Upper lobe of right lung (tissue), 1 donor: ENCODE results near the gene TCF7L1. TPM values are rescaled to one million over a fixed set of nuclear protein-coding genes. Genes with fewer than 3 reads are reported as not detected.

ENCODE experiments used
- ATAC-seq: fragments of 200-7000 bp; cut with Tn5 transposase; one replicate; pipeline ENCODE4 v1.9.1; 2020; ENCODE audit warnings: mild to moderate bottlenecking, moderate library complexity
- DNase-seq: peaks from one replicate; pipeline ENCODE4 v3.0.0-alpha.2; 2020
- H3K27ac ChIP-seq: fragments of 200-600 bp; one replicate; pipeline ENCODE4 v1.8.0; 2022
- H3K27me3 ChIP-seq: fragments of 200-600 bp; one replicate; pipeline ENCODE4 v1.8.0; 2022; ENCODE audit warnings: mild to moderate bottlenecking
- H3K36me3 ChIP-seq: fragments of 200-600 bp; one replicate; pipeline ENCODE4 v1.8.0; 2022
- H3K4me1 ChIP-seq: fragments of 200-600 bp; one replicate; pipeline ENCODE4 v1.8.0; 2022
- H3K4me3 ChIP-seq: fragments of 200-600 bp; one replicate; pipeline ENCODE4 v1.8.0; 2022; ENCODE audit warnings: mild to moderate bottlenecking
- H3K9me3 ChIP-seq: fragments of 200-600 bp; one replicate; pipeline ENCODE4 v1.8.0; 2022
- intact Hi-C: fragments of 100-400 bp; cut with DNase I; formaldehyde crosslinking; loops from one replicate; pipeline ENCODE4 v1.11.0; 2022
- total RNA-seq: library from RNA; stranded (reverse); fragmentation: NEBNext Ultra II Directional; extraction: Animal tissue kit (Norgen Biotek cat#: 25700); gene quantifications from one replicate; pipeline ENCODE4 v1.2.1, GENCODE V29; 2021
- TF ChIP-seq, protein P1 (sequence below): fragments of 200-600 bp; IDR thresholded peaks from one replicate; pipeline ENCODE4 v1.8.0; 2022; ENCODE audit warnings: antibody characterized with exemption
- donor health status: DM: no; HTN: yes; CAD: no; lungs with severe emphysema.

Gene TCF7L1
- total RNA-seq, 1 donor from 2014 or later: 21.1 TPM

DNA sequence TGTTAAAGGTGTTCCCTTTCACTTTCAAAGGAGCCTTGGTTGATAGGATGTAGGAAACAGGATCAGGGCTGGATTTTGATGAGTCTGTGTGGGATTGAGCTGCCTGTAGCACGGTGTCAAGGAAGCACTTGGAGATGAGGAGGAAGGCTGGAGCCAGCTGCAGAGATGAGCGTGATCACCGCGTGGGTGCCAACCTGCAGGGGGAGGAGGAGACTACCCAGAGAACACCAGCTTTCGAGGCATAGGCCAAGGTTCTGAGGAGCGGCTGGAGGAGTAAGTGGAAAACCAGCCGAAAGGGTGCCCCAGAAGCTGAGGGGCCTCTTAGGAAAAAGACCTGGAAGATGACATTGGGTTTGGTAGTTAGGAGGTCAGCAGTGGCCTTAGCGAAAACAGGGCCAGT, 130.4 kb downstream of the TCF7L1 start:
- Histone ChIP-seq H3K36me3 (no peaks in the 10 kb centered on the region), H3K4me1 (peaks cover 26% of the 10 kb centered on the region), H3K27me3 (no peaks in the 10 kb centered on the region), H3K27ac (no peak overlapping the region), H3K9me3 (no peaks in the 10 kb centered on the region), H3K4me3 (no peak overlapping the region)
- ATAC-seq (no peak), DNase-seq (no peak)
- TF ChIP-seq, protein P1, sequence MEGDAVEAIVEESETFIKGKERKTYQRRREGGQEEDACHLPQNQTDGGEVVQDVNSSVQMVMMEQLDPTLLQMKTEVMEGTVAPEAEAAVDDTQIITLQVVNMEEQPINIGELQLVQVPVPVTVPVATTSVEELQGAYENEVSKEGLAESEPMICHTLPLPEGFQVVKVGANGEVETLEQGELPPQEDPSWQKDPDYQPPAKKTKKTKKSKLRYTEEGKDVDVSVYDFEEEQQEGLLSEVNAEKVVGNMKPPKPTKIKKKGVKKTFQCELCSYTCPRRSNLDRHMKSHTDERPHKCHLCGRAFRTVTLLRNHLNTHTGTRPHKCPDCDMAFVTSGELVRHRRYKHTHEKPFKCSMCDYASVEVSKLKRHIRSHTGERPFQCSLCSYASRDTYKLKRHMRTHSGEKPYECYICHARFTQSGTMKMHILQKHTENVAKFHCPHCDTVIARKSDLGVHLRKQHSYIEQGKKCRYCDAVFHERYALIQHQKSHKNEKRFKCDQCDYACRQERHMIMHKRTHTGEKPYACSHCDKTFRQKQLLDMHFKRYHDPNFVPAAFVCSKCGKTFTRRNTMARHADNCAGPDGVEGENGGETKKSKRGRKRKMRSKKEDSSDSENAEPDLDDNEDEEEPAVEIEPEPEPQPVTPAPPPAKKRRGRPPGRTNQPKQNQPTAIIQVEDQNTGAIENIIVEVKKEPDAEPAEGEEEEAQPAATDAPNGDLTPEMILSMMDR: no peak
- intact Hi-C loops: no loop called here

GRCh38 chr2:85264471-85264870, 131.3 kb downstream of the TCF7L1 start:
- Histone ChIP-seq H3K36me3 (no peaks in the 10 kb centered on the region), H3K27me3 (no peaks in the 10 kb centered on the region), H3K9me3 (no peaks in the 10 kb centered on the region), H3K4me3 (no peak overlapping the region), H3K4me1 (peaks cover 27% of the 10 kb centered on the region), H3K27ac (no peak overlapping the region)
- no peak for DNase-seq
- intact Hi-C loops: no loop called here
- TF ChIP-seq, protein P1: no peak
- no peak for ATAC-seq

- H3K36me3 ChIP-seq: no peaks in the 10 kb centered on the region
- no peaks in the 10 kb centered on the region for H3K27me3 ChIP-seq
- H3K4me3 ChIP-seq: no peak overlapping the region
- DNase-seq (no peak), ATAC-seq (peak; percentile 9)
- peaks cover 28% of the 10 kb centered on the region for H3K4me1 ChIP-seq
- TF ChIP-seq, protein P1: no peak
- no peaks in the 10 kb centered on the region for H3K9me3 ChIP-seq
- no peak overlapping the region for H3K27ac ChIP-seq
- intact Hi-C loops: no loop called here
Observed at GRCh38 chr2:85265304-85265703, 132.1 kb downstream of the TCF7L1 start.

GRCh38 chr2:85266146-85267041, 133.2 kb downstream of the TCF7L1 start:
- Histone ChIP-seq H3K9me3 (no peaks in the 10 kb centered on the region), H3K27me3 (no peaks in the 10 kb centered on the region), H3K36me3 (no peaks in the 10 kb centered on the region), H3K4me1 (peaks cover 36% of the 10 kb centered on the region), H3K27ac (no peak overlapping the region), H3K4me3 (no peak overlapping the region)
- ATAC-seq: peak; percentile 82
- TF ChIP-seq, protein P1: peak; percentile 95
- intact Hi-C loops: no loop called here
- peak; percentile 84 for DNase-seq

- no peaks in the 10 kb centered on the region for H3K36me3 ChIP-seq
- no peak overlapping the region for H3K4me3 ChIP-seq
- peak; percentile 76 for ATAC-seq
- H3K4me1 ChIP-seq: peaks cover 35% of the 10 kb centered on the region
- TF ChIP-seq, protein P1: no peak
- H3K27ac ChIP-seq: peak overlapping the region; percentile 25
- DNase-seq: no peak
- no peaks in the 10 kb centered on the region for H3K27me3 ChIP-seq
- H3K9me3 ChIP-seq: no peaks in the 10 kb centered on the region
- intact Hi-C loops: no loop called here
Observed at GRCh38 chr2:85269959-85270358, 136.8 kb downstream of the TCF7L1 start.
